GM19023 (cell line): ENCODE results near the gene ATXN2L.

ENCODE experiments used
- ATAC-seq: cut with Tn5 transposase; IDR thresholded peaks from one replicate; pipeline ENCODE4 v1.9.1; 2021; ENCODE audit warnings: mild to moderate bottlenecking, moderate library complexity; ENCODE audit not compliant: unreplicated experiment

The ATXN2L gene

DNA sequence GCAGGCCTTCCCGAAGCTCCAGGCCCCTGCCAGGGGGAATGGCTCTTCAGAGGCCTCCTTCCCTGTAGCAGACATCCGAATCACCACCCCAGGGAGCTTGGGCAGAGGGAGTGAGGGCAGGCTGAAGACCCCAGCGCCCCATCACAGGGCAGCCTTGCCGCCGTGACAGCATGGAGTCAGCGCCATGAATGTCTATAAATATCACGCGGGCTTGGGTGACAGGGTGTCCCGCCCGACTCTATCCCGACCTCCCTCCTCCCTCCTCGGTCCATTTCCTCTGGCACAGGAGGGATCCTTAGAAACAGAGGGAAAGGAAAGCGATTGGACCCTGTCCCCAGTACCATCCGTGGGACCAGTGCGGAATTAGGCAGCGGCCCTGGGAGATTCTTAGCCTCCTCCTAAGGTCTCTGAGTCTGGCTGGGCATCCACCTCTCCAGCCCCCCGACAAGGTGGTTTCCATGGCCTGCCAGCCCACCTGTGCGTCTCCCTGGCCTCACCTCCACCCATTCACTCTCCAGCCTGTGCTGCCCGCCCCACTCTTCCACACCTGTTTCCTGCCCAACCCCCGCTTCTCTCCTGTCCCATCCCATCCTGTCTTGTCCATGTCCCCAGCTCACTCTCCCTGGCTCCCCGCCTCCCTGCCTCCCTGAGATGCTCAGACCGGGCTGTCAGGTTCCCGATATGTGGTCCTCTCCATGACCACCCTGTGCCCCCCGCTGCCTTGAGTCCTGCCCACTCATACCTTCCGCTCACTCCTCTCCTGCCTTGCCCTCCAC is 60.6 kb downstream of the ATXN2L start:
- ATAC-seq = no peak

DNA sequence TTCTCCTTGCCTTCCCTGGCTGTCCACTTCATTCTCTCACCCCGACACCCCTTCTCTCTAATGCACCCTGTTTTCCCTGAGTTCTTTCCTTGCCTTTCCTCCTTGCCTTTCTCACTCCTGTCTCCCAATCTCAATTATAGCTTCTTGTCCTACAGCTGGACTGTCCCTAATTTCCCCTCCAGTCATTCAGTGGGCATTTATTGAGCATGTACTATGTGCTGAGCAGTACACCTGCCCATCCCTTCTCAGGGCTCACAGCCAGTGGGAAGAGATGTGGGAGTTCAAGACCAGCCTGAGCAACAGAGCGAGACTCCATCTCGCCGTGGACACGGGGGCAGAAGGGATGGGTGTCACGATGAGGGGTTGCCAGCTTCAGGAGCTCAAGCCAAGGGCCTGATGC is 61.2 kb downstream of the ATXN2L start:
- ATAC-seq = no peak
